ENCODE results near the gene FRRS1. TPM values are rescaled to one million over a fixed set of nuclear protein-coding genes. Genes with fewer than 3 reads are reported as not detected.

The FRRS1 gene
- total RNA-seq, 4 donors from 2014 or later = 1.4 to 4.5 (median 2.3) TPM

DNA sequence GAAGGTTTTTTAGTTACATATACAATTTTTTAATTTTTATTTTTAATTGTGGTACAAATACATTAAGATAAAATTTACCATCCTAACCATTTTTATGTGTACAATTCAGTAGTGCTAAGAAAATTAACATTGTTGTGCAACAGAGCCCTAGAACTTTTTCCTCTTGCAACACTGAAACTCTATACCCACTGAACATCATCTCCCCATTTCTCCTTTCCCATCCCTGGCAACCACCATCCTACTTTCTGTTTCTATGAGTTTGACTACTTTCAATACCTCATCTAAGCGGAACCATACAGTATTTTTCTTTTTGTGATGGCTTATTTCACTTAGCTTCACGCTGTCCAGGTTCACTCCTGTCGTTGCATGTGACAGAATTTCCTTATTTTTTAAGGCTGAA, 66.4 kb downstream of the FRRS1 start:
- no peaks in the 10 kb centered on the region for H3K4me1 ChIP-seq
- H3K27ac ChIP-seq = no peak overlapping the region
- peaks cover 0 to 7% of the 10 kb centered on the region in 2 donors for H3K36me3 ChIP-seq
- ATAC-seq (no peak), DNase-seq (no peak)
- no peaks in the 10 kb centered on the region for H3K27me3 ChIP-seq
- TF ChIP-seq POLR2A (IDR thresholded peaks at IDR 0.05) = no peak
- TF ChIP-seq, protein P1, sequence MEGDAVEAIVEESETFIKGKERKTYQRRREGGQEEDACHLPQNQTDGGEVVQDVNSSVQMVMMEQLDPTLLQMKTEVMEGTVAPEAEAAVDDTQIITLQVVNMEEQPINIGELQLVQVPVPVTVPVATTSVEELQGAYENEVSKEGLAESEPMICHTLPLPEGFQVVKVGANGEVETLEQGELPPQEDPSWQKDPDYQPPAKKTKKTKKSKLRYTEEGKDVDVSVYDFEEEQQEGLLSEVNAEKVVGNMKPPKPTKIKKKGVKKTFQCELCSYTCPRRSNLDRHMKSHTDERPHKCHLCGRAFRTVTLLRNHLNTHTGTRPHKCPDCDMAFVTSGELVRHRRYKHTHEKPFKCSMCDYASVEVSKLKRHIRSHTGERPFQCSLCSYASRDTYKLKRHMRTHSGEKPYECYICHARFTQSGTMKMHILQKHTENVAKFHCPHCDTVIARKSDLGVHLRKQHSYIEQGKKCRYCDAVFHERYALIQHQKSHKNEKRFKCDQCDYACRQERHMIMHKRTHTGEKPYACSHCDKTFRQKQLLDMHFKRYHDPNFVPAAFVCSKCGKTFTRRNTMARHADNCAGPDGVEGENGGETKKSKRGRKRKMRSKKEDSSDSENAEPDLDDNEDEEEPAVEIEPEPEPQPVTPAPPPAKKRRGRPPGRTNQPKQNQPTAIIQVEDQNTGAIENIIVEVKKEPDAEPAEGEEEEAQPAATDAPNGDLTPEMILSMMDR (IDR thresholded peaks at IDR 0.05 in 4 of 5, conservative IDR thresholded peaks at IDR 0.05 in 1 of 5) = no peak
- in situ Hi-C loops (cut with MboI; ENCODE audit: low sequenced_read_pairs in 4 of 4) = loop anchor here (5.0 to 25.0 kb wide), 3 partner anchors 238 to 525 kb away; no protein-coding TSS in a partner anchor
- no peaks in the 10 kb centered on the region for H3K9me3 ChIP-seq
- no peak overlapping the region for H3K4me3 ChIP-seq
- intact Hi-C loops (cut with DNase I; ENCODE audit: low total_unique reads) = loop anchor here (10.0 kb wide), 1 partner anchor 175 kb away; no protein-coding TSS in a partner anchor

DNA sequence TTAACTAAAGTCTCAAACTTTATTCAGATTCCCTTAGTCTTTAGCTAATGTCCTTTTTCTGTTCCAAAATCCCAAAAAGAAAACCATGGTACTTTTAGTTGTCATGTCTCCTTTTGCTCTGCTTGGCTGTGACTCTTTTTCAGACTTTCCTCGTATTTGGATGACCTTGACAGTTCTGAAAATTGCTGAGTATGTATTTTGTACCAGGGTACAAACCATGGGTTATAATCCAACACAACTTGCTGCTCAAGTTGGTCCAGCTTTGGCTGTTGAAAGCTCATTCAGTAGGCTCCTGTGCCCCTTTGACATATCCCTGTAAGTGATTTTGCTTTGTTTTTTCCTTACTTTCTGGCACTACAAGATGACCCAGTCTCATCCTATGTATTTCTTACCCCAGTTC, 68.9 kb downstream of the FRRS1 start:
- in situ Hi-C loops (cut with MboI; ENCODE audit: low sequenced_read_pairs in 4 of 4) (no loop called here), intact Hi-C loops (cut with DNase I; ENCODE audit: low total_unique reads) (no loop called here)
- Histone ChIP-seq H3K9me3 (no peaks in the 10 kb centered on the region), H3K4me1 (no peaks in the 10 kb centered on the region), H3K27me3 (no peaks in the 10 kb centered on the region), H3K27ac (no peak overlapping the region), H3K36me3 (peaks cover 0 to 29% of the 10 kb centered on the region in 2 donors), H3K4me3 (no peak overlapping the region)
- DNase-seq (no peak), ATAC-seq (no peak)
- no peak for TF ChIP-seq POLR2A (IDR thresholded peaks at IDR 0.05)
- TF ChIP-seq, protein P1 (IDR thresholded peaks at IDR 0.05 in 4 of 5, conservative IDR thresholded peaks at IDR 0.05 in 1 of 5) = no peak

DNA sequence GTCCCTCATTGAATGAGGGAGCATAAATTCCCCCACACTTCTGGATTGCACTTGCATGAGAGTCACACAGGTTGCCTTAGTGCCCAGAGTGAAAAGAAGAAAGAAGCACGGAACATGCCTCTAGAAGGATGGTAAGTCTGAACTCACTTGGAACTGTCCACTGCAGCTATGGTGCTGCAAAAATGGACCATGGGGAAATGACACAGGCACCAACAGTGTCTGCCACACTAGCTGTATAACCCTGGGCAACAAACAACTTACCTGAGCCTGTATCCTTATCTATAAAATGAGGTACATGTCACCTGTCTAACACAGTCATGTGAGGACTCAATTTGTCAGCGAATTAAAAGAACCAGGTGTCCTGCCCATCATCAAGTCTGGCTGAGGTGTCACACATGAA, 69.8 kb downstream of the FRRS1 start:
- peak; percentile 13 to 47 for ATAC-seq
- intact Hi-C loops (cut with DNase I; ENCODE audit: low total_unique reads) = no loop called here
- no peak overlapping the region for H3K27ac ChIP-seq
- in situ Hi-C loops (cut with MboI; ENCODE audit: low sequenced_read_pairs in 4 of 4) = no loop called here
- no peaks in the 10 kb centered on the region for H3K27me3 ChIP-seq
- no peak overlapping the region for H3K4me3 ChIP-seq
- H3K9me3 ChIP-seq = no peaks in the 10 kb centered on the region
- peaks cover 0 to 10% of the 10 kb centered on the region in 2 donors for H3K4me1 ChIP-seq
- TF ChIP-seq, protein P1 (IDR thresholded peaks at IDR 0.05 in 4 of 5, conservative IDR thresholded peaks at IDR 0.05 in 1 of 5) = no peak
- TF ChIP-seq POLR2A (IDR thresholded peaks at IDR 0.05) = no peak
- DNase-seq = no peak
- peaks cover 0 to 39% of the 10 kb centered on the region in 2 donors for H3K36me3 ChIP-seq

DNA sequence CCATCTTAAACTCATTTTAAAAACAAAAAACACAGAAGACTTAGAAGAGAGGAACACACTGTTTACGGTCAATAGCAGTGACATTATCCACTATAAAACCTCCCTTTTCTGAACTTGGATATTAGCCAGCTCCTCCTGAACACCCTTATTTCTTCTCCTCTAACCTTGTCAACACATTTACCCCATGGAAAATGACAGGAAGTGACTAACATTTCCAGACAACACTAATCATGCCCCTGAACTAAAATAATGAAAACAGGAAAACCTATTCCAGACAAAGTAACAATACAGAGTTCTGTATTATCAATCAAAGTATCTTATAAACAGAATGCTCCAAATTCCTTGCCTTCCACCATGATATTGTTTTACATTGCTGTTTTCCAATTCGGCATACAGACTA, 75.3 kb downstream of the FRRS1 start:
- in situ Hi-C loops (cut with MboI; ENCODE audit: low sequenced_read_pairs in 4 of 4) = no loop called here
- H3K27ac ChIP-seq = peak overlapping the region; percentile 22 to 91 (median 60)
- DNase-seq (no peak), ATAC-seq (no peak)
- intact Hi-C loops (cut with DNase I; ENCODE audit: low total_unique reads) = no loop called here
- peaks cover 4 to 17% of the 10 kb centered on the region in 2 donors for H3K4me1 ChIP-seq
- TF ChIP-seq POLR2A (IDR thresholded peaks at IDR 0.05) = no peak
- no peak overlapping the region for H3K4me3 ChIP-seq
- H3K9me3 ChIP-seq = no peaks in the 10 kb centered on the region
- H3K36me3 ChIP-seq = peaks cover 0 to 91% of the 10 kb centered on the region in 2 donors
- no peaks in the 10 kb centered on the region for H3K27me3 ChIP-seq

DNA sequence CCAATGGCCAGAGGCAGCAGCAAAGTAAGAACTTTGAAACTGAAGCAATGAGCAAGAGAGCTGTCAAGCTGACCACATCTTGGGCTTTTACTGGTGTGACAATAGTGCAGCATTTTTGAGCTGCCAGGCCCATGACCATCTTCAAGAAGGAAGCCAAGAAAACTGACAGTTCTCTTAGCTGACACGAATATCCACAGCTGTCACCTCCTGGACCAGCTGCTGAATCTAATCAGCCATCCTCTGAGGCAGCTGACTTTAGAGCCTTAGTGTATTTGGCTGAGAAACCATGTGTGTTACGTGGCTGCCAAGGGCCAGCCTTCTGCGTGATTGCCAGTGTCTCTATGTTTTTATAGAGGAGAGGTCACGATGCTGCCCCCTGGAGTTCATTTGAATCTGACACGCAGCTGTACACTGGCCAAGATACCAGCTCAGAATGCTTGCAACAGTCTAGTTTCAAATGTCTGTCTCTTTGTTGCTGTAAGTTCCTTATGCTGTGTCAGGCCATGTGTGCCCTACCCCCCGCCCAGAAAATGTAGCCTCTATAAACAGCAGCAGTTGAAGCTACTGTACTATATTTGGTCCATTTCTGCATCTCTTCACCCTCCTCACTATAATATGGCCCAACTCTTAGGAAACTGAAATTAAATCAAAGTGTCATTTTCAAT, 80.8 kb downstream of the FRRS1 start:
- peaks cover 50 to 55% of the 10 kb centered on the region in 2 donors for H3K4me1 ChIP-seq
- H3K9me3 ChIP-seq = no peaks in the 10 kb centered on the region
- H3K27me3 ChIP-seq = no peaks in the 10 kb centered on the region
- peak overlapping the region; percentile 79 to 97 (median 90) for H3K27ac ChIP-seq
- peaks cover 0 to 42% of the 10 kb centered on the region in 2 donors for H3K36me3 ChIP-seq
- peak; percentile 93 to 99 for DNase-seq
- peak; percentile 95 to 96 for ATAC-seq
- in situ Hi-C loops (cut with MboI; ENCODE audit: low sequenced_read_pairs in 4 of 4) (no loop called here), intact Hi-C loops (cut with DNase I; ENCODE audit: low total_unique reads) (loop anchor here (1.0 to 5.0 kb wide), 3 partner anchors 23 to 132 kb away; partner anchors contain the start of gene PALMD)
- no peak overlapping the region for H3K4me3 ChIP-seq
- TF ChIP-seq POLR2A (IDR thresholded peaks at IDR 0.05) = no peak
- TF ChIP-seq, protein P1 (IDR thresholded peaks at IDR 0.05 in 4 of 5, conservative IDR thresholded peaks at IDR 0.05 in 1 of 5) = peak; percentile 18 to 73 (median 64)
